HG02678 (cell line): Measurements from ENCODE around the gene PIM3.

ENCODE experiments used
- ATAC-seq: cut with Tn5 transposase; IDR thresholded peaks from one replicate; pipeline ENCODE4 v1.9.1; 2021; ENCODE audit warnings: mild to moderate bottlenecking, moderate library complexity; ENCODE audit not compliant: unreplicated experiment

PIM3 gene

GRCh38 chr22:49966041-49966773 is 5.6 kb downstream of the PIM3 start:
- ATAC-seq = no peak

- no peak for ATAC-seq
Measured at GRCh38 chr22:49966774-49967705, 6.5 kb downstream of the PIM3 start.

DNA sequence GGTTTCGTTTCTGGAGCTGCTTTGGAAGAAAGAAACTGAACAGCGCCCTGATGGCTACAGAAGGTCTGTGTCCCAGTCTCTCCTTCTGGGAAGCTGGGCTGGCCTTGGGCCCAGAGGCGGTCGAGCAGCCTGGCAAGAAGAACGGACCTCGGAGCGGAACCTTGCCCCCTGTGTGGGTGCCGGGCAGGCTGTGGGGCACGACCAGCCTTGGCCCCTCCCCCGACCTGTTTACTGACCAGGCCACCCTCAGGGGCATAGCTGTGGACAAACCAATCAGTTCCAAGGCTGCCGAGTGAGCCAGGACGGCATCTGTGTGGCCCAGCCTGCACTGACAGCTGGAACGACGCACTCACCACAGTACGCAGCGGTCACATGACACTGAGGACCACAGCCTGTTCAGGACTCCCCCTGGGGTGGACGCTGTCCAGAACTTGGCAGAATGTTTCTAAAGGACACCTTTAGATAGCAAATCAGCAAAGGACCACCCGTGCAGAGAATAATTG is 7.2 kb downstream of the PIM3 start:
- ATAC-seq = no peak

DNA sequence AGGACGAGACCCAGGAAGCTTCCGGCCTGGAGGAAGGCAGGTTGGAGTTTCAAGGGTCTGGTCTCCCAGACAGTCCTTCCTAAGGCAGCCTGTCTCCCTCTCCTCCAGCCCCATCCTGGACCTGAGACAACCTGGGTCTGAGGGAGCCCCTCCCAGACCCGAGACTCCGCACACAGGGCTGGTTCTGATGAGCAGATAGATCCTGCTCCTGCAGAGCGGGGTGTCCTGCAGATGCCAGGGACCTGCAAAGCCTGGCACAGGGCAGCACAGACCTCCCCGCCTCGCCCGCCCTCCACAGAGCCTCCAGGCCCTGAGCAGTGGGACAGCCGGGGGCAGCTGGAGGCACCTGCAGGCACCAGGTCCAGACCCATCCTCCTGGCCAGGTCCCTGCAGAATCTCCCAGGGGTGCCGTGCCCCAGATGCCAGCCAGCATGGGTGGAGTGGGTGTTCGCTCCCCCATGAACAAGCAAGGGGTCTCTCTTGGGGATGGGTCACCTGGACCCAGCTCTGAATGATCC is 7.8 kb downstream of the PIM3 start:
- ATAC-seq = no peak

GRCh38 chr22:49968831-49969661 is 8.5 kb downstream of the PIM3 start:
- no peak for ATAC-seq

DNA sequence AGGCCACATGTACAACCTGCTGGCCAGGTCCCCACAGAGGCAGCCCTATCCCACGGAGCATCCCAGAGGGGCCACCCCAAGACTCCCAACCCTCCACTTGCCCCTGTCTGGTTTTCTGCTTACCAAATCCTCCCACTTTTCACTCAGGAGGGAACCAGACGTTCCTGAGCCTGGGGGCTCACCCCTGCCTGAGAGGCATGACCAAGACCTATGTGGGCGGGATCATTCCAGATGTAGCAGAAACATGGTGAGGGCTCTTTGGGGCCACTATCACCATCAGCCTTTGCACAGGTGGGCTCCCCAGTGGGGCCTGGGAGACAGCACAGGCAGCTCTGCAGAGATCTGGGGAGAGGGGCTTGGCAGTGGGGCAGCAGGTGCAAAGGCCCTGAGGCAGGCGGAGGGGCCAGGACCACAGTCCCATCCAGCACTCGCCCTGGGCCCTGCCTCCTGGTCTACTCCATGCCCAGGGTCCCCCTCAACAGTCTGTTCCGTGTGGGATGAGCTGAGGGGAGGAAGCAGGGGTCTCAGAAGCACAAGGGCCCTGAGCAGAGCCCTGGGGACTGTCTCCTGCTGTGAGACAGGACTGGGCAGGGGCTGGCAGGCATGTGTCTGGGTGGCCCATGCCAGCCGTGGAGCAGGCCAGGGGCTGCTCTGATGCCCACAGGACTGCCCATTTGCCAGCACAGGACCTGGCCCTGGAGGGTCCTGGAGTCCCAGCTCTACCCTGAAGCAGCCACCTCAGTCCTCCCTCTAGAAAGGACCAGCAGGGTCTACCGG is 9.4 kb downstream of the PIM3 start:
- ATAC-seq = no peak

DNA sequence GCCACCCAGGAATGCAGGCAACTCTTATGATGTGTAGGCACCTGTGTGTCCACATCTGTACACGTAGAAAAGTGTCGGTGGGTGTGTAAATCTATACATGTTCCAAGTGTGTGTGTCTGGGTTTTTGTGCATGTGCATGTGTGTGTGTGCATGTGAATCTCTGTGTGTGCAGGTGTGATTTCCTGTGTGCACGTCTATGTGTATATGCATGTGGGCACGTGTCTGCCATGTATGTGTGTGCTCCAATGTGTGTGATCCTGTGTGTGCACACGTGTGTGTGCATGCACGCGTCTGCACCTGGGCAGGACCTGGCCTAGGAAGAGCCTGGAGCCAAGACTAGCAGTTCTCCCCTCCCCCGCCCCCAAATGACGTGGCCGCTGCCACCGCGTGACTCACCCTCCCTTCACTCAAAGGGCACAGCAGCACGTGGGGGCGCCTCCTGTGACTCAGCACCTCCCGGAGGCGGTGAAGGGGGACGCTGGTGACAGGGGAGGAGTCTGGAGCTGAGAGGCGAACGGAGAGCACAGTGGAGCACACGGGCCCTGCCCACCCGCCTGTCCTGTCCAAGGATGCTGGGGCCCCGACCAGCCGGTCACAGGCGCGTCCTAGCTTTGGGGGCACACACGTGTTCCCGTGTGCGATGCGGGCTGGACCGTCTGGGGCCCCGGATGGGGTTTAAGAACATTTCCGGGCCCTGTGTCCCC is 10.1 kb downstream of the PIM3 start:
- ATAC-seq = peak; percentile 63

DNA sequence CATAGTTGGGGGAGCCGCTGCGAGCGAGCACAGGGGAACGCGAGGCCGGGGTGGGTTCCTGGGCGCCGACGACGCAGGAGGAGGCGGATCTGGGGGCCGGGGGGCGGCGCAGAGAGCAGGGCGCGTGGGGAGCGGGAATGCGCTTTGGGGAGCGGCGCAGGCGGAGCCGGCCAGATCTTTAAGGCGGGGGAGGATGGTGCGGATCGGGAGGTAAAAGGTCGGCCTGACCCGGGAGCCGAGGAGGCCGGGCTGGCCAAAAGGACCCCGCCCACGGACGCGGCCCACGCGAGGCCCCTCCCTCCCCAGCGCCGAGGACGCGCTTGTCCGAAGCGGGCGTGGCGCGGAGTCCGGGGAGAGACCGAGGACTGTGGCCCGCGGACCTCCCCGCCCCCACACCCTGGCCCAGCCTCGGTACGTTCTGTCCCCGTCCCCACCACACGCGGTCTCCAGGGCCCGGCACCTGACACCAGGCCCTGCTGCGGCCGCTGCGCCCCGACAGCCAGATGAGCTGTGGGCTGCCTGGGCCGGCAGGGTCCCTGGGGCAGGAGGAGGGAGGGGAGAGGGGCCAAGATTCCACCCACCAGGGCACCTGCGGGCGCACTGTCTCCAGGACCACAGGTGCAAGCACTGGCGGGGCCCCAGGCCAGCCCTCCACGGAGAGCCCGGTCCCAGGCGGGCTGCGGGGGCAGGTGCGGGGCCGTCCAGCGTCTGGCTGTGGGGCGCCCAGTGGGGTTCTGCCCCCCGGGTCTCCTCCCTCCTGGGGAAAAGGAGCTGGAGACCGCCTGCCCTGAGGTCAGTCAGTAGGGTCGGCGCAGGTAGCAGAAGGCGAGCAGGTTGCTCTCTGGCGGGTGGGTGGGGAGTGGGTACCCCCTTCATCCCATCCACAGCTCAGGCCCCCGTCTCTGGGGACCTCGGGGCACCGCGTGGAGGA is 10.9 kb downstream of the PIM3 start:
- peak; percentile 25 for ATAC-seq

- ATAC-seq = no peak
Measured at GRCh38 chr22:49972163-49973017, 11.8 kb downstream of the PIM3 start.

GRCh38 chr22:49973018-49973961 is 12.7 kb downstream of the PIM3 start:
- ATAC-seq = no peak

DNA sequence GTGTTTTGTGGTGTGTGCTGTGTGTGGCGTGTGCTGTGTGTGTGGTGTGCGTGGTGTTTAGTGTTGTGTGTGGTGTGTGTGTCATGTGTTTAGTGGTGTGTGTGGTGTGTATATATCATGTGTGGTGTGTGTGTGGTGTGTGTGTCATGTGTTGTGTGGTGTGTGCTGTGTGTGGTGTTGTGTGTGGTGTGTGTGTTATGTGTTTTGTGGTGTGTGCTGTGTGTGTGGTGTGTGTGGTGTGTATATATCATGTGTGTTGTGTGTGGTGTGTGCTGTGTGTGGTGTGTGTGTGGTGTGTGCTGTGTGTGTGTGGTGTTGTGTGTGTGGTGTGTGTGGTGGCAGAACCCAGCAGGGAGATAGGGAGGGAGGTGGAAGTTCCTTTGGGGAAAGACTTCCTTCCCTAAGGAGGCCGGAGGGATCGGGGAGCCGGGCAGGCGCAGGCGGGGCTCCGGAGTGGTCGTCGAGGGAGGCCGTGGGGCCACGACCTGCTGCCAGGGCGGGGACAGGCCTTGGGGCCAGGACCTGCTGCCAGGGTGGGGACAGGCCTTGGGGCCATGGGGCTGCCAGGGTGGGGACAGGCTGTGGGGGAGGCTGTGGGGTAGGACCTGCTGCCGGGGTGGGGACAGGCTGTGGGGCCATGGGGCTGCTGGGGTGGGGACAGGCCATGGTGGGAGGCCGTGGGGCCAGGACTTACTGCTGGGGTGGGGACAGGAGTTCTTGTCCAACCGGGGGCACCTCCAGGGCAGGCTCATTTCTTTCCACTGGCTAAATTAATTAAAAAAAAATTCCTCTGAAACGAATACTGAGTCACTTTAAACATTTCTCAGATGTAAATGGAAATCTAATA is 15.2 kb downstream of the PIM3 start:
- ATAC-seq = no peak

GRCh38 chr22:49976439-49977175 is 16.0 kb downstream of the PIM3 start:
- no peak for ATAC-seq

- no peak for ATAC-seq
Measured at GRCh38 chr22:49977578-49977977, 17.0 kb downstream of the PIM3 start.

DNA sequence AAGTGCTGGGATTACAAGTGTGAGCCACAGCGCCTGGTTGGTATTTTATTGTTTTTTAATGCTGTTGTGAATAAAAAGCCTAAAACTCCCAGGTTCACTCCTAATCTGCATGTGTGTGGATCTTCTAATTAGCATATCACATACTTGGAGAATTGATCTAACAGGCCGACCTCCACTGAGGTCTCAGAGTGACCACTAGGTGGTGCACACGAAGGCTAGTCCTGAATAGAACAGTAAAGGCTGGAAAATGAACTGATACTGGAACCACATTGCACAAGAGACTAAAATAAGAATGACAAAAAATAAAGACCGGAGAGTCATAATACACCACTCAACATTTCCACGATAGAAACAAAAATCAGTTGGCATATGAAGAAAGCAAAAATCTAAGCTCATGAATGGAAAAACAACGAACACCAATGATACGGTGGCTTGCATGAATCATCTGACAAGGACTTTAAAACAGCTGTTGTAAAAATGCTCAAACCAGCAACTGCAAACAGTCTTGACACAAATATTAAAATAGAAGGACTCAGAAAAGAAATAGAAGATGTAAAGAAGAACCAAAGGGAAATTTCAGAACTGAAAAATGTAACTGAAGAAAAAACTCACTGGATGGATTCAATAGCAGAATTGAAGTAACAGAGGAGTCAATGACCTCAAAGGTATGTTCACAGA is 19.2 kb downstream of the PIM3 start:
- no peak for ATAC-seq
